HepG2 (cell line): ENCODE results near the gene NLRC5. TPM values are rescaled to one million over a fixed set of nuclear protein-coding genes. Genes with fewer than 3 reads are reported as not detected.
A peak's percentile ranks its signal among the peaks of the same experiment; 100 is the strongest.

Source experiments
- CBFB ChIP-seq: sonication (generic); formaldehyde crosslinking; IDR thresholded peaks from 2 replicates; pipeline ENCODE4 v1.4.0; 2020; ENCODE audit warnings: missing genetic modification reagents
- CBX1 ChIP-seq: IDR thresholded peaks from one replicate; pipeline ENCODE4 v1.6.1; 2016; ENCODE audit warnings: antibody characterized with exemption, low read depth
- CCAR2 ChIP-seq: fragments of 200-400 bp; formaldehyde crosslinking; optimal IDR thresholded peaks from 2 replicates; pipeline ENCODE3; 2018; ENCODE audit warnings: low read depth, mild to moderate bottlenecking, low read length, moderate library complexity
- E2F1 ChIP-seq: sonication (generic); formaldehyde crosslinking; IDR thresholded peaks from 2 replicates; pipeline ENCODE4 v1.5.0; 2020; ENCODE audit warnings: missing genetic modification reagents
- ERF ChIP-seq: IDR thresholded peaks from 2 replicates; pipeline ENCODE4 v1.6.1; 2018; ENCODE audit warnings: missing biosample characterization, missing genetic modification reagents
- HES4 ChIP-seq: sonication (generic); formaldehyde crosslinking; IDR thresholded peaks from 2 replicates; pipeline ENCODE4 v1.9.0; 2021; ENCODE audit warnings: mild to moderate bottlenecking, missing genetic modification reagents, borderline replicate concordance
- HNRNPH1 ChIP-seq: fragments of 200-400 bp; formaldehyde crosslinking; optimal IDR thresholded peaks from 2 replicates; pipeline ENCODE3; 2017; ENCODE audit warnings: mild to moderate bottlenecking, low read depth, low read length
- IRF9 ChIP-seq: sonication (generic); formaldehyde crosslinking; IDR thresholded peaks from 2 replicates; pipeline ENCODE4 v1.8.0; 2022; ENCODE audit warnings: missing genetic modification reagents, mild to moderate bottlenecking, borderline replicate concordance
- IRX3 ChIP-seq: sonication (generic); formaldehyde crosslinking; IDR thresholded peaks from 2 replicates; pipeline ENCODE4 v1.8.1; 2023; ENCODE audit warnings: mild to moderate bottlenecking, low read depth, missing genetic modification reagents, borderline replicate concordance
- JUNB ChIP-seq: sonication (generic); formaldehyde crosslinking; IDR thresholded peaks from 2 replicates; pipeline ENCODE4 v1.8.0; 2022; ENCODE audit warnings: missing genetic modification reagents, mild to moderate bottlenecking, borderline replicate concordance
- KLF11 ChIP-seq: IDR thresholded peaks from 2 replicates; pipeline ENCODE4 v1.6.1; 2016; ENCODE audit warnings: missing compliant biosample characterization
- RARA ChIP-seq: IDR thresholded peaks from 2 replicates; pipeline ENCODE4 v1.6.1; 2016; ENCODE audit warnings: missing genetic modification reagents, missing compliant biosample characterization
- RBFOX2 ChIP-seq: fragments of 200-400 bp; formaldehyde crosslinking; IDR thresholded peaks from 2 replicates; pipeline ENCODE4 v1.6.1; 2017; ENCODE audit warnings: low read depth, mild to moderate bottlenecking, low read length
- RFXAP ChIP-seq: sonication (generic); formaldehyde crosslinking; IDR thresholded peaks from 2 replicates; pipeline ENCODE4 v1.4.0; 2020; ENCODE audit warnings: missing genetic modification reagents, borderline replicate concordance
- SIN3B ChIP-seq: fragments of 150-350 bp; IDR thresholded peaks from 2 replicates; pipeline ENCODE4 v1.6.1; 2014; ENCODE audit warnings: low read length
- SMAD3 ChIP-seq: sonication (generic); formaldehyde crosslinking; IDR thresholded peaks from 2 replicates; pipeline ENCODE4 v1.4.0; 2020; ENCODE audit warnings: missing genetic modification reagents
- SNAI1 ChIP-seq: sonication (generic); formaldehyde crosslinking; IDR thresholded peaks from 2 replicates; pipeline ENCODE4 v1.5.0; 2020; ENCODE audit warnings: mild to moderate bottlenecking, missing genetic modification reagents, borderline replicate concordance
- SP1 ChIP-seq, 2 experiments: fragments of 450-650 bp in 1 of 2; sonication (generic) in 1 of 2; formaldehyde crosslinking in 1 of 2; IDR thresholded peaks; 2 replicates each; pipeline versions ENCODE4 v1.4.0 to v1.6.1; 2016 to 2020; ENCODE audit warnings: missing genetic modification reagents in 1 of 2
- TOE1 ChIP-seq: sonication (generic); formaldehyde crosslinking; IDR thresholded peaks from 2 replicates; pipeline ENCODE4 v1.4.0; 2020; ENCODE audit warnings: mild to moderate bottlenecking, missing genetic modification reagents
- ZFYVE20 ChIP-seq: sonication (generic); formaldehyde crosslinking; IDR thresholded peaks from 2 replicates; pipeline ENCODE4 v1.8.0; 2023; ENCODE audit warnings: low read depth, mild to moderate bottlenecking, moderate library complexity, missing genetic modification reagents, borderline replicate concordance
- ZNF460 ChIP-seq: sonication (generic); formaldehyde crosslinking; IDR thresholded peaks from 2 replicates; pipeline ENCODE4 v1.5.1; 2020; ENCODE audit warnings: missing genetic modification reagents, mild to moderate bottlenecking, borderline replicate concordance
- ZNF496 ChIP-seq: sonication (generic); formaldehyde crosslinking; IDR thresholded peaks from 2 replicates; pipeline ENCODE4 v1.8.1; 2023; ENCODE audit warnings: mild to moderate bottlenecking, moderate library complexity, missing genetic modification reagents; ENCODE audit not compliant: insufficient replicate concordance
- ZNF501 ChIP-seq: sonication (generic); formaldehyde crosslinking; IDR thresholded peaks from 2 replicates; pipeline ENCODE4 v1.5.1; 2020; ENCODE audit warnings: mild to moderate bottlenecking, moderate library complexity, missing genetic modification reagents
- ZNF704 ChIP-seq: sonication (generic); formaldehyde crosslinking; IDR thresholded peaks from 2 replicates; pipeline ENCODE4 v1.8.1; 2023; ENCODE audit warnings: mild to moderate bottlenecking, inconsistent platforms, moderate library complexity, missing genetic modification reagents, borderline replicate concordance
- ZNF784 ChIP-seq: sonication (generic); formaldehyde crosslinking; IDR thresholded peaks from 2 replicates; pipeline ENCODE4 v1.5.1; 2020; ENCODE audit warnings: missing genetic modification reagents, mild to moderate bottlenecking, borderline replicate concordance
- ZNF790 ChIP-seq: sonication (generic); formaldehyde crosslinking; IDR thresholded peaks from 2 replicates; pipeline ENCODE4 v1.8.0; 2022; ENCODE audit warnings: missing genetic modification reagents, mild to moderate bottlenecking, borderline replicate concordance
- polyA plus RNA-seq, 8 experiments: library from polyadenylated mRNA; depleted of rRNA in 3 of 8; stranded (reverse) in 7 of 8; unstranded in 1 of 8; fragments of >200 nt; fragmentation: Illumina TruSeq in 4 of 8; extraction: Trizol in 4 of 8; gene quantifications; 2 replicates each; pipeline versions ENCODE4 v1.2.1 to v1.2.3, GENCODE V29; 2011 to 2016; ENCODE audit warnings: low read depth in 4 of 8, missing spikeins in 1 of 8, mixed read lengths in 1 of 8; ENCODE audit not compliant: insufficient read depth in 1 of 8
- total RNA-seq, 5 experiments: library from RNA; depleted of rRNA; stranded (reverse); fragments of >200 nt; fragmentation: Illumina TruSeq; extraction: Trizol; gene quantifications; 2 replicates each; pipeline ENCODE4 v1.2.3, GENCODE V29; 2016; ENCODE audit warnings: low read depth in 1 of 5

NLRC5 gene
- total and polyA plus RNA-seq, 2 of the 13 experiments (the other 11 are each of a cell fraction or from before 2014, with no cell fraction given) = 6.3 to 12.7 TPM

GRCh38 chr16:57004387-57005250, 15.3 kb downstream of the NLRC5 start (continued):
- TF ChIP-seq IRX3 = no peak
- no peak for TF ChIP-seq RARA
- peak; percentile 50; the same call in 1 of the 2 replicates for TF ChIP-seq IRF9 (CRISPR knock-in tag)
- no peak; the same call in 1 of the 2 replicates for TF ChIP-seq RFXAP
- TF ChIP-seq ZNF784 (CRISPR knock-in tag) = no peak
- TF ChIP-seq HES4 = no peak
- no peak for TF ChIP-seq ZNF460 (CRISPR knock-in tag)
- no peak for TF ChIP-seq SIN3B
- TF ChIP-seq SP1 (IDR thresholded peaks at IDR 0.05) = no peak
- TF ChIP-seq SP1 (CRISPR knock-in tag; IDR thresholded peaks at IDR 0.05) = no peak
- no peak for TF ChIP-seq HNRNPH1
- TF ChIP-seq SMAD3 (CRISPR knock-in tag) = no peak
- no peak for TF ChIP-seq ZNF501 (CRISPR knock-in tag)
- TF ChIP-seq KLF11 = no peak
- TF ChIP-seq CCAR2 = peak; percentile 52
- TF ChIP-seq CBX1 = peak; percentile 86
- TF ChIP-seq ZNF704 (CRISPR knock-in tag) = no peak
- TF ChIP-seq TOE1 (CRISPR knock-in tag) = no peak; the same call in 1 of the 2 replicates
- no peak for TF ChIP-seq ZNF496
- TF ChIP-seq JUNB (CRISPR knock-in tag) = no peak
- TF ChIP-seq RBFOX2 = no peak
- TF ChIP-seq CBFB (CRISPR knock-in tag) = no peak
- no peak for TF ChIP-seq E2F1
- TF ChIP-seq SNAI1 (CRISPR knock-in tag) = no peak
- TF ChIP-seq ZNF790 = no peak
- no peak for TF ChIP-seq ZFYVE20
- 0 out of 2 replicates have a peak, but pooled peaks have one; percentile 24 for TF ChIP-seq ERF
